Chondrocyte (in vitro differentiated cells): ENCODE results near the gene PTDSS2. TPM values are rescaled to one million over a fixed set of nuclear protein-coding genes. Genes with fewer than 3 reads are reported as not detected.

Source experiments
- DNase-seq: peaks from one replicate; pipeline ENCODE4 v3.0.0; 2021; ENCODE audit warnings: mixed read lengths, low spot score
- H3K27ac Mint-ChIP-seq: one replicate; pipeline ENCODE4 v1.8.0; 2021; ENCODE audit warnings: mild to moderate bottlenecking, moderate library complexity, mixed read lengths; ENCODE audit not compliant: unreplicated experiment
- H3K27me3 Mint-ChIP-seq: 2 replicates; pipeline ENCODE4 v1.8.0; 2021; ENCODE audit warnings: low read depth, mixed read lengths
- H3K36me3 Mint-ChIP-seq: 2 replicates; pipeline ENCODE4 v1.8.0; 2021; ENCODE audit warnings: low read depth, mixed read lengths
- H3K4me1 Mint-ChIP-seq: 2 replicates; pipeline ENCODE4 v1.8.0; 2021; ENCODE audit warnings: low read depth, mild to moderate bottlenecking, mixed read lengths
- H3K4me3 Mint-ChIP-seq: one replicate; pipeline ENCODE4 v1.8.0; 2021; ENCODE audit warnings: mild to moderate bottlenecking, moderate library complexity, mixed read lengths; ENCODE audit not compliant: unreplicated experiment
- H3K9me3 Mint-ChIP-seq: 2 replicates; pipeline ENCODE4 v1.8.0; 2021; ENCODE audit warnings: low read depth, mixed read lengths
- total RNA-seq: library from RNA; stranded (reverse); gene quantifications from 3 replicates; pipeline ENCODE4 v1.2.1, GENCODE V29; 2021
- TF ChIP-seq, protein P1 (sequence below): fragments of 200-600 bp; sonication (generic); IDR thresholded peaks from 2 replicates; pipeline ENCODE4 v1.5.0; 2021; ENCODE audit warnings: antibody characterized with exemption, mild to moderate bottlenecking, moderate library complexity

PTDSS2 gene
- total RNA-seq, 1 donor from 2014 or later = 30.0 TPM

DNA sequence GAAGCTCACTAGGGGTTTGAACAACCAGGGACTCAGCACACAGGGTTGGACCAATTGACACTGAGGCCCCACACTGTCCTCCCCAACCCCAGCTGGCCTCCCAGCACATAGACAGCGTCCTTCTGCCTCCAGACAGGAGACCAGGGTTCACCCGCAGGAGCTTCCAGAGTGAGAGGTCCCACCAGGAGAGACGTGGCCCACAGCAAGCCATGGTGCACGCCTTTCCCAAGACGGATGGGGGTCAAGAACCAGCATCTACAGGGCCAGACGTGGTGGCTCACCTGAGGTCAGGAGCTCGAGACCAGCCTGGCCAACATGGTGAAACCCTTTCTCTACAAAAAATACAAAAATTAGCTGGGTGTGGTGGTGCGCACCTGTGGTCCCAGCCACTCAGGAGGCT is 23.2 kb upstream of the PTDSS2 start:
- Mint-ChIP-seq H3K36me3 (peaks cover 2% of the 10 kb centered on the region), H3K9me3 (peaks cover 8% of the 10 kb centered on the region), H3K4me1 (no peaks in the 10 kb centered on the region), H3K4me3 (no peak overlapping the region), H3K27me3 (peaks cover 22% of the 10 kb centered on the region), H3K27ac (no peak overlapping the region)
- TF ChIP-seq, protein P1, sequence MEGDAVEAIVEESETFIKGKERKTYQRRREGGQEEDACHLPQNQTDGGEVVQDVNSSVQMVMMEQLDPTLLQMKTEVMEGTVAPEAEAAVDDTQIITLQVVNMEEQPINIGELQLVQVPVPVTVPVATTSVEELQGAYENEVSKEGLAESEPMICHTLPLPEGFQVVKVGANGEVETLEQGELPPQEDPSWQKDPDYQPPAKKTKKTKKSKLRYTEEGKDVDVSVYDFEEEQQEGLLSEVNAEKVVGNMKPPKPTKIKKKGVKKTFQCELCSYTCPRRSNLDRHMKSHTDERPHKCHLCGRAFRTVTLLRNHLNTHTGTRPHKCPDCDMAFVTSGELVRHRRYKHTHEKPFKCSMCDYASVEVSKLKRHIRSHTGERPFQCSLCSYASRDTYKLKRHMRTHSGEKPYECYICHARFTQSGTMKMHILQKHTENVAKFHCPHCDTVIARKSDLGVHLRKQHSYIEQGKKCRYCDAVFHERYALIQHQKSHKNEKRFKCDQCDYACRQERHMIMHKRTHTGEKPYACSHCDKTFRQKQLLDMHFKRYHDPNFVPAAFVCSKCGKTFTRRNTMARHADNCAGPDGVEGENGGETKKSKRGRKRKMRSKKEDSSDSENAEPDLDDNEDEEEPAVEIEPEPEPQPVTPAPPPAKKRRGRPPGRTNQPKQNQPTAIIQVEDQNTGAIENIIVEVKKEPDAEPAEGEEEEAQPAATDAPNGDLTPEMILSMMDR = no peak
- DNase-seq = no peak

DNA sequence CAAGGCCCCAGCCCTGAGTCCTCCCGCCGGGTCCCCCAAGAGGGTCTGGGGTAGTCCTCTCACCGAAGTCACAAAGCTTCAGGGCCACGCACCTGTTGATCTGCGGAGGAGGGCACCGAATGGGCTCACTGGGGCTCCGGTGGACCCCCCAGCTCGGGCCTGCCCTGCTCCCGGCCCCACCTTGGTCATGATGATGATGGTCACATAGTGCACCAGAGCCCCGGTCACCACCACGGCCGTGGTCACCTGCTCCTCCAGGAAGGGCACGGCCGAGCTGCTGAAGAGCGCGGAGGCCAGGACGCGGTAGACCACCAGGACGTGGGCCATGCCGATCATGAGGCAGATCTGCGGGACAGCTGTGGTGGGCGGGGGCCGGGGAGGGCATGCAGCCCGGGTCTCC is 21.8 kb upstream of the PTDSS2 start:
- no peak overlapping the region for H3K4me3 Mint-ChIP-seq
- H3K27ac Mint-ChIP-seq = no peak overlapping the region
- H3K4me1 Mint-ChIP-seq = no peaks in the 10 kb centered on the region

DNA sequence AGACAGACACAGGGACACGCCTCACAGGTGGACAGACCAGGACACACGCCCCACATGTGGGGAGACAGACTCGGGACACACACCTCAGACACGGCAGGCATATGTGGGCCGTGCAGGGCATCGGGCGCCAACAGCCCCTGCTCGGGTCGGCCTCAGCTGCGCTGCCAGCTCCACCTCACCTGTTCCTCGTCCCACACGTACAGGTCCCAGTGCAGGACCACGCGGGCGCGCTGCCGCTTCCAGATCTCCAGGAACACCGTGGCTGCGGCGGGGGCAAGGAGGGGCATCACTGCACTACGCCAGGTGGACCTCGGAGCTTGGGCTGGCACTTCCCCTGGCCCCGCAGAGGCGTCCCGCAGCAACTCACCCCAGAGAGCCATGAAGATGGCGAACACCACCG is 20.7 kb upstream of the PTDSS2 start:
- H3K27me3 Mint-ChIP-seq = peaks cover 20% of the 10 kb centered on the region
- TF ChIP-seq, protein P1 = no peak
- no peak overlapping the region for H3K27ac Mint-ChIP-seq
- no peak overlapping the region for H3K4me3 Mint-ChIP-seq
- no peak for DNase-seq
- H3K36me3 Mint-ChIP-seq = peaks cover 2% of the 10 kb centered on the region
- peaks cover 8% of the 10 kb centered on the region for H3K9me3 Mint-ChIP-seq
- no peaks in the 10 kb centered on the region for H3K4me1 Mint-ChIP-seq

More for the DNA sequence above, 21.8 kb upstream of the PTDSS2 start:
- peaks cover 8% of the 10 kb centered on the region for H3K9me3 Mint-ChIP-seq
- no peak for DNase-seq
- TF ChIP-seq, protein P1 = no peak
- peaks cover 22% of the 10 kb centered on the region for H3K27me3 Mint-ChIP-seq
- peaks cover 2% of the 10 kb centered on the region for H3K36me3 Mint-ChIP-seq

DNA sequence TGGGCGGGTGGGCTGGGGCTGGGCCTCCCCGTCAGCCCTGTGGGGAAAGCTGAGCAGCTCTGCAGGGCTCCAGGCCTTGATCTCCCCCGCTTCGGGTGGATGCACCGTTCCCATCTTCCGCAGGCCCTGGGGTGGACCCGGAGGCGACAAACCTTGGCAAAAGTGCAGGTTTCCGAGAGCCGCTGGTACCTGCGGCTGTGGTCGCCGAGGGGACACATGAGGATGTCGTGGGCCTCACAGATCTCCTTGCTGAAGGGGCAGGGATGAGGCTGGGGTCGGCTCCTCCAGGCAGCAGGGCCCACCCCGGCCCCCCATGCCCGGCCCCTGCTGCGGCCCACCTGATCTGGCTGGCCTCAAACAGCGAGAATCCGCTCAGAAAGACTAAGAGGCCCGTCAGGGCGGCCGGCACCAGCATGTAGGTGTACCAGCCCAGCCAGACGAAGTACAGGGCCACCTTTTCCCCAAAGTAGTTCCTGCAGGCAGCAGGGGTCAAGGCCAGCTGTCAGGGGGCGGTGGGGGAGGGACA is 20.1 kb upstream of the PTDSS2 start:
- Mint-ChIP-seq H3K27me3 (peaks cover 15% of the 10 kb centered on the region), H3K4me3 (no peak overlapping the region), H3K27ac (no peak overlapping the region), H3K9me3 (peaks cover 4% of the 10 kb centered on the region), H3K36me3 (peaks cover 2% of the 10 kb centered on the region), H3K4me1 (no peaks in the 10 kb centered on the region)
- TF ChIP-seq, protein P1 = no peak
- DNase-seq = no peak

DNA sequence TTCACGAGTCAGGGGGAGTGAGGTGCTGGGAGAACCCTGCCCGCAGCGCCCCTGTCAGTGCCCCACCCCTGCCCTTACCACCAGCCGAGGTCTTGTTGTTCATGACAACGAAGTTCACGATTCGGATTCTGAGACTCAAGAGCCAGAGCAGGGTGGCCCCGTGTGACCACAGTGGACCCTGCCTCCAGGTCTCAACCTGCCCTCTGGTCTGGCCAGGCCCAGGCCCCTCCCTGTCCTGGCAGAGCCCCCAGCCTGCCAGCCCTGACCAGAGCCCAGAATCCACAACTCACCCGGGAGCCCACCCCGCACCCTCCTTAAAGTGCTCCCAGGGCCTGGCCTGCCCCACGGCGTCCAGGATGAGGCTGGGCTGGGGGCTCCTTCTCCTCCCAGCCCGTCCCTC is 18.2 kb upstream of the PTDSS2 start:
- H3K27me3 Mint-ChIP-seq = peaks cover 11% of the 10 kb centered on the region
- no peaks in the 10 kb centered on the region for H3K36me3 Mint-ChIP-seq
- DNase-seq = no peak
- no peak overlapping the region for H3K4me3 Mint-ChIP-seq
- no peaks in the 10 kb centered on the region for H3K9me3 Mint-ChIP-seq
- TF ChIP-seq, protein P1 = no peak
- no peaks in the 10 kb centered on the region for H3K4me1 Mint-ChIP-seq
- no peak overlapping the region for H3K27ac Mint-ChIP-seq
